ENCODE measurements around the gene LST1. TPM values are rescaled to one million over a fixed set of nuclear protein-coding genes. Genes with fewer than 3 reads are reported as not detected.
"Not testable (repeated sequence)": the region's sequence is repeated elsewhere in the genome, so short reads cannot be mapped to it uniquely, and the experiment has no call there.

The LST1 gene
- total RNA-seq, 1 donor from 2014 or later: 0.42 TPM

- no peak for TF ChIP-seq CTCF (IDR thresholded peaks at IDR 0.05; ENCODE audit: insufficient read depth, low read length, poor library complexity, severe bottlenecking)
- Histone ChIP-seq H3K27me3 (ENCODE audit: control insufficient read depth, insufficient read depth, low read length) (no peaks in the 10 kb centered on the region), H3K4me3 (ENCODE audit: low read depth, low read length) (no peak overlapping the region), H3K36me3 (ENCODE audit: control insufficient read depth, insufficient read depth, low read length) (no peaks in the 10 kb centered on the region)
- no peak for DNase-seq (ENCODE audit: low read depth)
Measured at GRCh38 chr6:31588871-31589650, 3.0 kb downstream of the LST1 start.

- not testable (repeated sequence) for H3K27me3 ChIP-seq (ENCODE audit: control insufficient read depth, insufficient read depth, low read length); DNase-seq (ENCODE audit: low read depth); H3K4me3 ChIP-seq (ENCODE audit: low read depth, low read length); H3K36me3 ChIP-seq (ENCODE audit: control insufficient read depth, insufficient read depth, low read length)
Measured at GRCh38 chr6:31590691-31591090, 4.6 kb downstream of the LST1 start.

GRCh38 chr6:31592396-31592771 is 6.3 kb downstream of the LST1 start:
- TF ChIP-seq CTCF (IDR thresholded peaks at IDR 0.05; ENCODE audit: insufficient read depth, low read length, poor library complexity, severe bottlenecking): no peak
- Histone ChIP-seq H3K27me3 (ENCODE audit: control insufficient read depth, insufficient read depth, low read length) (no peaks in the 10 kb centered on the region), H3K36me3 (ENCODE audit: control insufficient read depth, insufficient read depth, low read length) (no peaks in the 10 kb centered on the region), H3K4me3 (ENCODE audit: low read depth, low read length) (no peak overlapping the region)
- DNase-seq (ENCODE audit: low read depth): no peak

- Histone ChIP-seq H3K36me3 (ENCODE audit: control insufficient read depth, insufficient read depth, low read length) (no peaks in the 10 kb centered on the region), H3K4me3 (ENCODE audit: low read depth, low read length) (no peak overlapping the region), H3K27me3 (ENCODE audit: control insufficient read depth, insufficient read depth, low read length) (no peaks in the 10 kb centered on the region)
- TF ChIP-seq CTCF (IDR thresholded peaks at IDR 0.05; ENCODE audit: insufficient read depth, low read length, poor library complexity, severe bottlenecking): peak; percentile 8
- DNase-seq (ENCODE audit: low read depth): no peak
Measured at GRCh38 chr6:31597006-31597405, 10.9 kb downstream of the LST1 start.

- no peaks in the 10 kb centered on the region for H3K36me3 ChIP-seq (ENCODE audit: control insufficient read depth, insufficient read depth, low read length)
- TF ChIP-seq CTCF (IDR thresholded peaks at IDR 0.05; ENCODE audit: insufficient read depth, low read length, poor library complexity, severe bottlenecking): no peak
- no peak for DNase-seq (ENCODE audit: low read depth)
- H3K4me3 ChIP-seq (ENCODE audit: low read depth, low read length): no peak overlapping the region
- no peaks in the 10 kb centered on the region for H3K27me3 ChIP-seq (ENCODE audit: control insufficient read depth, insufficient read depth, low read length)
Measured at GRCh38 chr6:31607317-31607716, 21.2 kb downstream of the LST1 start.

GRCh38 chr6:31609519-31610406 is 23.7 kb downstream of the LST1 start:
- no peak for DNase-seq (ENCODE audit: low read depth)
- no peaks in the 10 kb centered on the region for H3K27me3 ChIP-seq (ENCODE audit: control insufficient read depth, insufficient read depth, low read length)
- TF ChIP-seq CTCF (IDR thresholded peaks at IDR 0.05; ENCODE audit: insufficient read depth, low read length, poor library complexity, severe bottlenecking): no peak
- H3K36me3 ChIP-seq (ENCODE audit: control insufficient read depth, insufficient read depth, low read length): no peaks in the 10 kb centered on the region
- no peak overlapping the region for H3K4me3 ChIP-seq (ENCODE audit: low read depth, low read length)
